GM21360 (cell line): ENCODE measurements around the gene CP.
A peak's percentile ranks its signal among the peaks of the same experiment; 100 is the strongest.
"Not testable (repeated sequence)": the region's sequence is repeated elsewhere in the genome, so short reads cannot be mapped to it uniquely, and the experiment has no call there.

Experiments
- ATAC-seq: cut with Tn5 transposase; IDR thresholded peaks from one replicate; pipeline ENCODE4 v1.9.1; 2021; ENCODE audit warnings: mild to moderate bottlenecking, moderate library complexity; ENCODE audit not compliant: unreplicated experiment

The CP gene

GRCh38 chr3:149221783-149222517 lies at the start of gene CP:
Gene CP (minus strand): TSS chr3:149221829. CDS start chr3:149221792, 37 bp downstream.
- no peak for ATAC-seq

- ATAC-seq: no peak
These were observed 48.6 kb upstream of the CP start for GRCh38 chr3:149270180-149270579.

GRCh38 chr3:149269687-149270086 lies 48.1 kb upstream of the CP start:
- ATAC-seq: no peak

- ATAC-seq: peak; percentile 78
These were observed 45.9 kb upstream of the CP start for GRCh38 chr3:149267565-149267964.

GRCh38 chr3:149266736-149267135 lies 45.1 kb upstream of the CP start:
- ATAC-seq: no peak

GRCh38 chr3:149263856-149264255 lies 42.2 kb upstream of the CP start:
- ATAC-seq: no peak

GRCh38 chr3:149258714-149259113 lies 37.1 kb upstream of the CP start:
- ATAC-seq: no peak

- ATAC-seq: no peak
These were observed 36.7 kb upstream of the CP start for GRCh38 chr3:149258298-149258697.

- no peak for ATAC-seq
These were observed 30.6 kb upstream of the CP start for GRCh38 chr3:149252272-149252671.

GRCh38 chr3:149251186-149251585 lies 29.6 kb upstream of the CP start:
- ATAC-seq: no peak

- peak; percentile 48 for ATAC-seq
These were observed 26.5 kb upstream of the CP start for GRCh38 chr3:149247929-149248691.

GRCh38 chr3:149247008-149247710 lies 25.5 kb upstream of the CP start:
- no peak for ATAC-seq

GRCh38 chr3:149245738-149246451 lies 24.3 kb upstream of the CP start:
- ATAC-seq: peak; percentile 67

GRCh38 chr3:149243540-149243939 lies 21.9 kb upstream of the CP start:
- peak; percentile 46 for ATAC-seq

GRCh38 chr3:149239357-149239936 lies 17.8 kb upstream of the CP start:
- no peak for ATAC-seq

GRCh38 chr3:149238268-149238667 lies 16.6 kb upstream of the CP start:
- ATAC-seq: not testable (repeated sequence)

- no peak for ATAC-seq
These were observed 14.2 kb upstream of the CP start for GRCh38 chr3:149235599-149236424.

GRCh38 chr3:149234671-149235245 lies 13.1 kb upstream of the CP start:
- no peak for ATAC-seq

- no peak for ATAC-seq
These were observed 11.7 kb upstream of the CP start for GRCh38 chr3:149233323-149233722.
